SK-N-SH (cell line): ENCODE results near the gene ATF2.
"Not testable (repeated sequence)": the region's sequence is repeated elsewhere in the genome, so short reads cannot be mapped to it uniquely, and the experiment has no call there.

Source experiments
- CTCF ChIP-seq: fragments of 200-600 bp; sonication (generic); IDR thresholded peaks from 2 replicates; pipeline ENCODE4 v1.6.1; 2017; ENCODE audit warnings: antibody characterized with exemption, mild to moderate bottlenecking, moderate library complexity
- EP300 ChIP-seq, 2 experiments: IDR thresholded peaks; 2 replicates each; pipeline versions ENCODE4 v1.4.0 to v1.6.1; 2012; ENCODE audit warnings: borderline replicate concordance in 1 of 2, low read depth in 1 of 2, low read length in 1 of 2
- EZH2phosphoT487 ChIP-seq: fragments of 200-600 bp; sonication (generic); IDR thresholded peaks from 2 replicates; pipeline ENCODE4 v1.6.1; 2017; ENCODE audit warnings: low read depth, mixed run types, mild to moderate bottlenecking, antibody characterized with exemption, moderate library complexity, borderline replicate concordance
- FOXJ3 ChIP-seq: sonication (generic); formaldehyde crosslinking; IDR thresholded peaks from 2 replicates; pipeline ENCODE4 v1.5.1; 2020; ENCODE audit warnings: mild to moderate bottlenecking, missing genetic modification reagents
- JUND ChIP-seq: IDR thresholded peaks from 2 replicates; pipeline ENCODE4 v1.4.0; 2012
- NFIC ChIP-seq: IDR thresholded peaks from 2 replicates; pipeline ENCODE4 v1.4.0; 2012; ENCODE audit warnings: borderline replicate concordance
- POLR2AphosphoS5 ChIP-seq: IDR thresholded peaks from 2 replicates; pipeline ENCODE4 v1.6.1; 2012; ENCODE audit warnings: low read depth, low read length
- RAD21 ChIP-seq: IDR thresholded peaks from 2 replicates; pipeline ENCODE4 v1.6.1; 2012; ENCODE audit warnings: mild to moderate bottlenecking, low read length
- RFX5 ChIP-seq: IDR thresholded peaks from 2 replicates; pipeline ENCODE4 v1.6.1; 2012; ENCODE audit warnings: mild to moderate bottlenecking, improper control_type of control experiment, low read length
- SMC3 ChIP-seq: IDR thresholded peaks from 2 replicates; pipeline ENCODE4 v1.6.1; 2012; ENCODE audit warnings: low read depth, low read length, improper control_type of control experiment
- YY1 ChIP-seq: IDR thresholded peaks from 2 replicates; pipeline ENCODE4 v1.4.0; 2012; ENCODE audit warnings: low read depth, mild to moderate bottlenecking
- TF ChIP-seq, protein P1 (sequence below): IDR thresholded peaks from 2 replicates; pipeline ENCODE4; 2012

GRCh38 chr2:175108091-175108490 lies 59.9 kb downstream of the ATF2 start:
- not testable (repeated sequence) for TF ChIP-seq EZH2phosphoT487; RAD21; NFIC; CTCF; RFX5; FOXJ3 (CRISPR knock-in tag); POLR2AphosphoS5; EP300 (IDR thresholded peaks at IDR 0.05; ENCODE audit: borderline replicate concordance in 1 of 2, low read depth in 1 of 2, low read length in 1 of 2); JUND; SMC3; YY1
- TF ChIP-seq, protein P1, sequence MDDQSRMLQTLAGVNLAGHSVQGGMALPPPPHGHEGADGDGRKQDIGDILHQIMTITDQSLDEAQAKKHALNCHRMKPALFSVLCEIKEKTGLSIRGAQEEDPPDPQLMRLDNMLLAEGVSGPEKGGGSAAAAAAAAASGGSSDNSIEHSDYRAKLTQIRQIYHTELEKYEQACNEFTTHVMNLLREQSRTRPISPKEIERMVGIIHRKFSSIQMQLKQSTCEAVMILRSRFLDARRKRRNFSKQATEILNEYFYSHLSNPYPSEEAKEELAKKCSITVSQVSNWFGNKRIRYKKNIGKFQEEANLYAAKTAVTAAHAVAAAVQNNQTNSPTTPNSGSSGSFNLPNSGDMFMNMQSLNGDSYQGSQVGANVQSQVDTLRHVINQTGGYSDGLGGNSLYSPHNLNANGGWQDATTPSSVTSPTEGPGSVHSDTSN = not testable (repeated sequence)
